Esophagus squamous epithelium (tissue), 5 donors: ENCODE results near the gene DAD1. TPM values are rescaled to one million over a fixed set of nuclear protein-coding genes. Genes with fewer than 3 reads are reported as not detected.

Experiments
- DNase-seq: peaks from one replicate; lab custom pipeline; 2025; lab: John Stamatoyannopoulos, UW
- H3K27ac ChIP-seq, 4 donors: fragments of 200-600 bp; sonication (generic); one replicate each; pipeline ENCODE4 v1.5.1; 2016 to 2019; ENCODE audit warnings: mild to moderate bottlenecking in 1 of 4
- H3K27me3 ChIP-seq, 4 donors: fragments of 200-600 bp; sonication (generic); 1 replicate in 3 of 4; 2 replicates in 1 of 4; pipeline versions ENCODE4 v1.5.1 to v1.6.0; 2017 to 2021; ENCODE audit warnings: antibody characterized with exemption in 1 of 4
- H3K36me3 ChIP-seq, 3 donors: fragments of 200-600 bp; sonication (generic); one replicate each; pipeline ENCODE4 v1.5.1; 2016 to 2019
- H3K4me1 ChIP-seq, 3 donors: fragments of 200-600 bp; sonication (generic); one replicate each; pipeline ENCODE4 v1.5.1; 2017 to 2019
- H3K4me3 ChIP-seq, 4 donors: fragments of 200-600 bp; sonication (generic); 1 replicate in 3 of 4; 2 replicates in 1 of 4; pipeline ENCODE4 v1.5.1; 2016 to 2019; ENCODE audit warnings: mild to moderate bottlenecking in 2 of 4, moderate library complexity in 1 of 4
- H3K9me3 ChIP-seq, 3 donors: fragments of 200-600 bp; sonication (generic); one replicate each; pipeline ENCODE4 v1.5.1; 2016 to 2019
- POLR2A ChIP-seq, 4 donors: fragments of 450-650 bp; IDR thresholded peaks; one replicate each; pipeline ENCODE4 v1.6.1; 2017; ENCODE audit warnings: antibody characterized with exemption in 4 of 4, mild to moderate bottlenecking in 4 of 4, moderate library complexity in 3 of 4
- WGBS, 2 donors: methylation state at CpG; one replicate each; pipeline ENCODE4 v1.1.5; 2018; 5-methylcytosine and 5-hydroxymethylcytosine counted together
- intact Hi-C: fragments of 100-400 bp; cut with DNase I; formaldehyde crosslinking; loops from one replicate; pipeline ENCODE4 v1.15.0; 2022
- small RNA-seq, 4 donors: library from RNA; depleted of rRNA; stranded (forward); fragments of <200 nt; gene quantifications; one replicate each; pipeline ENCODE3, GENCODE V24; 2016
- total RNA-seq, 4 donors: library from RNA; depleted of rRNA; stranded (reverse); fragments of >200 nt; gene quantifications; one replicate each; pipeline ENCODE4 v1.1.0, GENCODE V29; 2016
- TF ChIP-seq, protein P1 (sequence below), 6 experiments: fragments of 450-650 bp in 4 of 6; fragments of 200-600 bp in 2 of 6; sonication (generic) in 2 of 6; IDR thresholded peaks; one replicate each; pipeline ENCODE4 v1.5.1; 2016 to 2019; ENCODE audit warnings: antibody characterized with exemption in 6 of 6, mild to moderate bottlenecking in 4 of 6, moderate library complexity in 4 of 6
- donor health status: DM: yes; HTN: yes; CAD: no.

DAD1 gene
- total RNA-seq, 4 donors from 2014 or later: 174 to 280 (median 225) TPM

GRCh38 chr14:22518073-22518472, 71.0 kb downstream of the DAD1 start:
- Histone ChIP-seq H3K4me3 (no peak overlapping the region), H3K9me3 (no peaks in the 10 kb centered on the region), H3K4me1 (peaks cover 34 to 100% (median 77%) of the 10 kb centered on the region in 3 donors), H3K36me3 (no peaks in the 10 kb centered on the region), H3K27me3 (no peaks in the 10 kb centered on the region), H3K27ac (peak overlapping the region; percentile 71 to 81 (median 72))
- 35 to 59% methylated on average over 2 of the region's 2 CpGs for WGBS, 2 donors
- DNase-seq: no peak
- TF ChIP-seq POLR2A (IDR thresholded peaks at IDR 0.05): no peak
- TF ChIP-seq, protein P1, sequence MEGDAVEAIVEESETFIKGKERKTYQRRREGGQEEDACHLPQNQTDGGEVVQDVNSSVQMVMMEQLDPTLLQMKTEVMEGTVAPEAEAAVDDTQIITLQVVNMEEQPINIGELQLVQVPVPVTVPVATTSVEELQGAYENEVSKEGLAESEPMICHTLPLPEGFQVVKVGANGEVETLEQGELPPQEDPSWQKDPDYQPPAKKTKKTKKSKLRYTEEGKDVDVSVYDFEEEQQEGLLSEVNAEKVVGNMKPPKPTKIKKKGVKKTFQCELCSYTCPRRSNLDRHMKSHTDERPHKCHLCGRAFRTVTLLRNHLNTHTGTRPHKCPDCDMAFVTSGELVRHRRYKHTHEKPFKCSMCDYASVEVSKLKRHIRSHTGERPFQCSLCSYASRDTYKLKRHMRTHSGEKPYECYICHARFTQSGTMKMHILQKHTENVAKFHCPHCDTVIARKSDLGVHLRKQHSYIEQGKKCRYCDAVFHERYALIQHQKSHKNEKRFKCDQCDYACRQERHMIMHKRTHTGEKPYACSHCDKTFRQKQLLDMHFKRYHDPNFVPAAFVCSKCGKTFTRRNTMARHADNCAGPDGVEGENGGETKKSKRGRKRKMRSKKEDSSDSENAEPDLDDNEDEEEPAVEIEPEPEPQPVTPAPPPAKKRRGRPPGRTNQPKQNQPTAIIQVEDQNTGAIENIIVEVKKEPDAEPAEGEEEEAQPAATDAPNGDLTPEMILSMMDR (IDR thresholded peaks at IDR 0.05): no peak
- intact Hi-C loops: no loop called here

GRCh38 chr14:22517117-22517720, 71.8 kb downstream of the DAD1 start:
- H3K4me3 ChIP-seq: no peak overlapping the region
- H3K27me3 ChIP-seq: no peaks in the 10 kb centered on the region
- TF ChIP-seq, protein P1 (IDR thresholded peaks at IDR 0.05): no peak
- H3K9me3 ChIP-seq: no peaks in the 10 kb centered on the region
- H3K27ac ChIP-seq: peak overlapping the region in 3 of 4 donors; percentile 72 to 81 (median 73)
- intact Hi-C loops: no loop called here
- peaks cover 34 to 100% (median 80%) of the 10 kb centered on the region in 3 donors for H3K4me1 ChIP-seq
- no peaks in the 10 kb centered on the region for H3K36me3 ChIP-seq
- 51 to 73% methylated on average over 7 of the region's 7 CpGs for WGBS, 2 donors
- no peak for DNase-seq

- H3K4me1 ChIP-seq: peaks cover 24 to 92% (median 74%) of the 10 kb centered on the region in 3 donors
- peak overlapping the region in 3 of 4 donors; percentile 24 to 56 (median 51) for H3K27ac ChIP-seq
- TF ChIP-seq, protein P1 (IDR thresholded peaks at IDR 0.05): no peak
- no peak for TF ChIP-seq POLR2A (IDR thresholded peaks at IDR 0.05)
- no peak overlapping the region for H3K4me3 ChIP-seq
- no peak for DNase-seq
- no peaks in the 10 kb centered on the region for H3K27me3 ChIP-seq
- intact Hi-C loops: no loop called here
- 26 to 31% methylated on average over 2 of the region's 2 CpGs for WGBS, 2 donors
- H3K9me3 ChIP-seq: no peaks in the 10 kb centered on the region
- H3K36me3 ChIP-seq: no peaks in the 10 kb centered on the region
Measured at GRCh38 chr14:22515929-22516328, 73.1 kb downstream of the DAD1 start.

Small RNA genes within 50 kb of the gene (small RNA-seq; reads per million reads assigned to genes)
- 0 reads per million in 4 donors for gene TRAJ1
- 0 reads per million in 4 donors for gene TRAJ10
- gene TRAJ11: 0 reads per million in 4 donors
- 0 reads per million in 4 donors for gene TRAJ12
- 0 reads per million in 4 donors for gene TRAJ13
- 0 reads per million in 4 donors for gene TRAJ14
- gene TRAJ16: 0 reads per million in 4 donors
- 0 reads per million in 4 donors for gene TRAJ17
- 0 reads per million in 4 donors for gene TRAJ18
- 0 reads per million in 4 donors for gene TRAJ19
- 0 reads per million in 4 donors for gene TRAJ2
- 0 reads per million in 4 donors for gene TRAJ20
- 0 reads per million in 4 donors for gene TRAJ21
- 0 reads per million in 4 donors for gene TRAJ22
- gene TRAJ23: 0 reads per million in 4 donors
- gene TRAJ24: 0 reads per million in 4 donors
- gene TRAJ25: 0 reads per million in 4 donors
- gene TRAJ26: 0 reads per million in 4 donors
- 0 reads per million in 4 donors for gene TRAJ27
- gene TRAJ28: 0 reads per million in 4 donors
- gene TRAJ3: 0 reads per million in 4 donors
- gene TRAJ4: 0 reads per million in 4 donors
- 0 reads per million in 4 donors for gene TRAJ5
- 0 reads per million in 4 donors for gene TRAJ6
- 0 reads per million in 4 donors for gene TRAJ7
- 0 reads per million in 4 donors for gene TRAJ8
- 0 reads per million in 4 donors for gene TRAJ9

Other genes starting within 250 kb of the DAD1 start
- 10 to 100 TPM; 22.9 to 45.4 (median 30.1) TPM for gene ABHD4, start 9.1 kb upstream of the DAD1 start, total RNA-seq
- gene OR6J1, start 55.1 kb upstream of the DAD1 start, total RNA-seq: not detected
- gene OXA1L, start 177.5 kb upstream of the DAD1 start, total RNA-seq: 10 to 100 TPM; 52.1 to 85.8 (median 73.4) TPM
- 10 to 100 TPM in 1 of 4 donors, 1 to 10 TPM in 2, not detected in 1; 2.5 to 12.6 (median 7.8) TPM for gene SLC7A7, start 226.2 kb upstream of the DAD1 start, total RNA-seq
- gene MRPL52, start 240.7 kb upstream of the DAD1 start, total RNA-seq: 100 to 1,000 TPM in 1 of 4 donors, 10 to 100 TPM in 3; 32.8 to 142 (median 82.1) TPM
- gene MMP14, start 247.4 kb upstream of the DAD1 start, total RNA-seq: 100 to 1,000 TPM in 3 of 4 donors, 10 to 100 TPM in 1; 67.9 to 127 (median 102) TPM